K562 (cell line): Measurements from ENCODE around the gene SDK1. TPM values are rescaled to one million over a fixed set of nuclear protein-coding genes. Genes with fewer than 3 reads are reported as not detected.

ENCODE experiments used
- CREBBP ChIP-seq: IDR thresholded peaks from one replicate; pipeline ENCODE4 v1.6.1; 2012; ENCODE audit warnings: low read depth, mild to moderate bottlenecking, control low read depth, inconsistent platforms, low read length
- HNRNPL ChIP-seq: fragments of 200-400 bp; formaldehyde crosslinking; IDR thresholded peaks from 2 replicates; pipeline ENCODE4 v1.6.1; 2017; ENCODE audit warnings: low read depth, mild to moderate bottlenecking, low read length
- HNRNPLL ChIP-seq: fragments of 200-400 bp; formaldehyde crosslinking; IDR thresholded peaks from 2 replicates; pipeline ENCODE4 v1.6.1; 2017; ENCODE audit warnings: low read length, low read depth, mild to moderate bottlenecking; ENCODE audit not compliant: poor library complexity, severe bottlenecking
- MAFF ChIP-seq: IDR thresholded peaks from 2 replicates; pipeline ENCODE4 v1.6.1; 2012; ENCODE audit warnings: low read length, improper control_type of control experiment
- TEAD4 ChIP-seq, 2 experiments: sonication (generic) in 1 of 2; formaldehyde crosslinking in 1 of 2; IDR thresholded peaks; 2 replicates each; pipeline versions ENCODE4 v1.6.1 to v1.8.0; 2012 to 2022; ENCODE audit warnings: borderline replicate concordance in 1 of 2, inconsistent platforms in 1 of 2, low read length in 1 of 2, mild to moderate bottlenecking in 1 of 2, missing genetic modification reagents in 1 of 2
- ZNF146 ChIP-seq: IDR thresholded peaks from one replicate; pipeline ENCODE4 v1.6.1; 2018; ENCODE audit warnings: missing compliant biosample characterization; ENCODE audit not compliant: unreplicated experiment
- ZNF3 ChIP-seq: fragments of 250-450 bp; sonication (Bioruptor Pico); IDR thresholded peaks from 2 replicates; pipeline ENCODE4 v1.5.0; 2021; ENCODE audit warnings: mild to moderate bottlenecking, moderate library complexity
- ZNF668 ChIP-seq: fragments of 250-450 bp; sonication (Bioruptor Pico); IDR thresholded peaks from 2 replicates; pipeline ENCODE4 v1.8.0; 2022; ENCODE audit warnings: mild to moderate bottlenecking, inconsistent platforms
- ZNF778 ChIP-seq: fragments of 450-650 bp; formaldehyde crosslinking; IDR thresholded peaks from 2 replicates; pipeline ENCODE4 v1.4.0; 2020; ENCODE audit warnings: mild to moderate bottlenecking, moderate library complexity
- polyA plus RNA-seq, 8 experiments: library from polyadenylated mRNA; depleted of rRNA in 4 of 8; stranded (reverse) in 5 of 8; unstranded in 3 of 8; fragments of >200 nt; fragmentation: Nextera tagmentation in 2 of 8; fragmentation: Illumina TruSeq in 1 of 8; extraction: Ambion mirVana in 2 of 8; extraction: Trizol in 1 of 8; gene quantifications; 2 replicates each; pipeline versions ENCODE4 v1.2.1 to v1.2.3, GENCODE V29; 2011 to 2014; ENCODE audit warnings: inconsistent platforms in 1 of 8, missing spikeins in 1 of 8
- total RNA-seq, 7 experiments: library from RNA; depleted of rRNA in 6 of 7; stranded (reverse); fragments of >200 nt in 6 of 7; fragmentation: Illumina TruSeq in 2 of 7; extraction: Trizol in 2 of 7; gene quantifications; 2 replicates each; pipeline versions ENCODE4 v1.2.1 to v1.2.3, GENCODE V29; 2011 to 2021; ENCODE audit warnings: low replicate concordance in 1 of 7
- TF ChIP-seq, protein P1 (sequence below), 2 experiments: fragments of 450-650 bp; IDR thresholded peaks; 2 replicates each; pipeline ENCODE4 v1.6.1; 2018; ENCODE audit warnings: mild to moderate bottlenecking in 2 of 2, low read depth in 1 of 2; ENCODE audit not compliant: partially characterized antibody in 2 of 2
- TF ChIP-seq, protein P2 (sequence below): fragments of 450-650 bp; IDR thresholded peaks from 2 replicates; pipeline ENCODE4 v1.6.1; 2017; ENCODE audit warnings: antibody characterized with exemption
- TF ChIP-seq, protein P3 (sequence below): sonication (generic); formaldehyde crosslinking; IDR thresholded peaks from 2 replicates; pipeline ENCODE4 v1.8.0; 2023; ENCODE audit warnings: mild to moderate bottlenecking, missing genetic modification reagents

SDK1 gene
- total and polyA plus RNA-seq, 9 of the 15 experiments (the other 6 are each of a cell fraction or from before 2014, with no cell fraction given): 0.16 TPM; not detected in 8

DNA sequence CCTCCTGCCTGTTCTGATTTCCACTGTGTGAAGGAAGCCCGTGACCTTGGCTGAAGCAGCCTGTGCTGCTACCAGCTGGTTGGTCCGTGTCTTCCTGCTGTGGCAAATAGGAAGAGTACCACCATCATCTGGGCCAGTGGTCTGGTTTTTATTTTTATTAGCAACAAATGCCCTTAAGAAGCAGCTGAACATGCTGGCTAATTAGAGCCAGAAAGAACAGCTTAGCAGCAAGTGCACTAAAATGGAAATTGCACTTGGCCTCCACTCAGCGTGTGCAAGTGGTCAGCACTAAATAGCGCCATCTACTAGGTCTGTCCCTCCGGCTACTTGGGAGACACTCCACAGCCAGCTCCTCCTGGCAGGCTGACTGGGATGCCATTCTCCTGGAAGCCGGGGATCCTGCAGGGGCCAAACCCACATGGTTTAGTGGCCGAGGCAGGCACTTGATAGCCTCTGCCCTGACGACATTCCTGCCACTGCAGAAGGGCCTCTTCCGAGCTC is 690.7 kb downstream of the SDK1 start (continued):
- TF ChIP-seq, protein P1, sequence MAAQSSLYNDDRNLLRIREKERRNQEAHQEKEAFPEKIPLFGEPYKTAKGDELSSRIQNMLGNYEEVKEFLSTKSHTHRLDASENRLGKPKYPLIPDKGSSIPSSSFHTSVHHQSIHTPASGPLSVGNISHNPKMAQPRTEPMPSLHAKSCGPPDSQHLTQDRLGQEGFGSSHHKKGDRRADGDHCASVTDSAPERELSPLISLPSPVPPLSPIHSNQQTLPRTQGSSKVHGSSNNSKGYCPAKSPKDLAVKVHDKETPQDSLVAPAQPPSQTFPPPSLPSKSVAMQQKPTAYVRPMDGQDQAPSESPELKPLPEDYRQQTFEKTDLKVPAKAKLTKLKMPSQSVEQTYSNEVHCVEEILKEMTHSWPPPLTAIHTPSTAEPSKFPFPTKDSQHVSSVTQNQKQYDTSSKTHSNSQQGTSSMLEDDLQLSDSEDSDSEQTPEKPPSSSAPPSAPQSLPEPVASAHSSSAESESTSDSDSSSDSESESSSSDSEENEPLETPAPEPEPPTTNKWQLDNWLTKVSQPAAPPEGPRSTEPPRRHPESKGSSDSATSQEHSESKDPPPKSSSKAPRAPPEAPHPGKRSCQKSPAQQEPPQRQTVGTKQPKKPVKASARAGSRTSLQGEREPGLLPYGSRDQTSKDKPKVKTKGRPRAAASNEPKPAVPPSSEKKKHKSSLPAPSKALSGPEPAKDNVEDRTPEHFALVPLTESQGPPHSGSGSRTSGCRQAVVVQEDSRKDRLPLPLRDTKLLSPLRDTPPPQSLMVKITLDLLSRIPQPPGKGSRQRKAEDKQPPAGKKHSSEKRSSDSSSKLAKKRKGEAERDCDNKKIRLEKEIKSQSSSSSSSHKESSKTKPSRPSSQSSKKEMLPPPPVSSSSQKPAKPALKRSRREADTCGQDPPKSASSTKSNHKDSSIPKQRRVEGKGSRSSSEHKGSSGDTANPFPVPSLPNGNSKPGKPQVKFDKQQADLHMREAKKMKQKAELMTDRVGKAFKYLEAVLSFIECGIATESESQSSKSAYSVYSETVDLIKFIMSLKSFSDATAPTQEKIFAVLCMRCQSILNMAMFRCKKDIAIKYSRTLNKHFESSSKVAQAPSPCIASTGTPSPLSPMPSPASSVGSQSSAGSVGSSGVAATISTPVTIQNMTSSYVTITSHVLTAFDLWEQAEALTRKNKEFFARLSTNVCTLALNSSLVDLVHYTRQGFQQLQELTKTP (IDR thresholded peaks at IDR 0.05; ENCODE audit: low read depth in 1 of 2, partially characterized antibody in 2 of 2): no peak
- no peak for TF ChIP-seq HNRNPL
- TF ChIP-seq ZNF778 (CRISPR knock-in tag): no peak
- TF ChIP-seq HNRNPLL: no peak
- TF ChIP-seq ZNF146 (CRISPR knock-in tag): no peak
- TF ChIP-seq, protein P2, sequence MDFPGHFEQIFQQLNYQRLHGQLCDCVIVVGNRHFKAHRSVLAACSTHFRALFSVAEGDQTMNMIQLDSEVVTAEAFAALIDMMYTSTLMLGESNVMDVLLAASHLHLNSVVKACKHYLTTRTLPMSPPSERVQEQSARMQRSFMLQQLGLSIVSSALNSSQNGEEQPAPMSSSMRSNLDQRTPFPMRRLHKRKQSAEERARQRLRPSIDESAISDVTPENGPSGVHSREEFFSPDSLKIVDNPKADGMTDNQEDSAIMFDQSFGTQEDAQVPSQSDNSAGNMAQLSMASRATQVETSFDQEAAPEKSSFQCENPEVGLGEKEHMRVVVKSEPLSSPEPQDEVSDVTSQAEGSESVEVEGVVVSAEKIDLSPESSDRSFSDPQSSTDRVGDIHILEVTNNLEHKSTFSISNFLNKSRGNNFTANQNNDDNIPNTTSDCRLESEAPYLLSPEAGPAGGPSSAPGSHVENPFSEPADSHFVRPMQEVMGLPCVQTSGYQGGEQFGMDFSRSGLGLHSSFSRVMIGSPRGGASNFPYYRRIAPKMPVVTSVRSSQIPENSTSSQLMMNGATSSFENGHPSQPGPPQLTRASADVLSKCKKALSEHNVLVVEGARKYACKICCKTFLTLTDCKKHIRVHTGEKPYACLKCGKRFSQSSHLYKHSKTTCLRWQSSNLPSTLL: no peak
- TF ChIP-seq, protein P3, sequence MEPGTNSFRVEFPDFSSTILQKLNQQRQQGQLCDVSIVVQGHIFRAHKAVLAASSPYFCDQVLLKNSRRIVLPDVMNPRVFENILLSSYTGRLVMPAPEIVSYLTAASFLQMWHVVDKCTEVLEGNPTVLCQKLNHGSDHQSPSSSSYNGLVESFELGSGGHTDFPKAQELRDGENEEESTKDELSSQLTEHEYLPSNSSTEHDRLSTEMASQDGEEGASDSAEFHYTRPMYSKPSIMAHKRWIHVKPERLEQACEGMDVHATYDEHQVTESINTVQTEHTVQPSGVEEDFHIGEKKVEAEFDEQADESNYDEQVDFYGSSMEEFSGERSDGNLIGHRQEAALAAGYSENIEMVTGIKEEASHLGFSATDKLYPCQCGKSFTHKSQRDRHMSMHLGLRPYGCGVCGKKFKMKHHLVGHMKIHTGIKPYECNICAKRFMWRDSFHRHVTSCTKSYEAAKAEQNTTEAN: no peak
- no peak for TF ChIP-seq MAFF
- no peak for TF ChIP-seq ZNF3 (CRISPR knock-in tag)
- no peak for TF ChIP-seq TEAD4 (IDR thresholded peaks at IDR 0.05; ENCODE audit: low read length)
- no peak for TF ChIP-seq TEAD4 (CRISPR knock-in tag; IDR thresholded peaks at IDR 0.05; ENCODE audit: borderline replicate concordance)
- no peak for TF ChIP-seq ZNF668 (CRISPR knock-in tag)
- no peak for TF ChIP-seq CREBBP
